Activated naive CD4-positive, alpha-beta T cell treated with anti-CD3 and anti-CD28 coated beads, Interleukin-2, amount 50 U/mL, for 16 hours (primary cell): Measurements from ENCODE around the gene PLXND1.
A peak's percentile ranks its signal among the peaks of the same experiment; 100 is the strongest.

Experiments
- DNase-seq: peaks from one replicate; pipeline ENCODE4 v3.0.0-alpha.2; 2020

The PLXND1 gene

DNA sequence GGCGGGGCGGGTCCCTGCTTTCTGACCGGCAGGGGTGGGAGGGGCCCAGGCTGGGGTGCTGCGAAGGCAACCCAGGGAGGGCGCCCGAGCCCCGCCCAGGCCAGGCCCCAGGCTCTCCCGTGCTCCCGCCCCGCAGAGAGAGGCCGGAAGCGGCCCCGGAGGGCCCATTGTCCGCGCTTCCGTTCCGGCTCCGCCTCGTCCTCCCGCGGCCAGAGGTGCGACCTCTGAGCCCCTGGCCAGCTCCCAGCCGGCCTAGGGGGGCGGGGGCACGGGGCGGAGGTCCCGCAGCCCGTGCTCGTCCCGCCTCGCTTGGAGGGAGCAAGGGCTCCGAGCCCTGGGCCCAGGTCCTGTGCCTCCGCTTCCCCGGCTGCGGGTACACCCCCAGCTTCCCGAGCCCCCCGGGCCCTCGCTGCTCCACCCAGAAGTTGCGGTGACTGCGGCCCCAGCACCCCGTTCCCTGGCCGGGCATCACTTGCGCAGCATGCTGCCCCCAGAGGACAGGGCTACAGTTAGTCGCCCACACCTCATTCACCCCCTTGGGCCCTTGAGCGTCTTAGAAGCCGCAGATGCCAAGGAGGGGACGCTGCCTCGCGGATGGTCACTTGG lies 20.4 kb upstream of the PLXND1 start:
- DNase-seq, result peak; percentile 63

DNA sequence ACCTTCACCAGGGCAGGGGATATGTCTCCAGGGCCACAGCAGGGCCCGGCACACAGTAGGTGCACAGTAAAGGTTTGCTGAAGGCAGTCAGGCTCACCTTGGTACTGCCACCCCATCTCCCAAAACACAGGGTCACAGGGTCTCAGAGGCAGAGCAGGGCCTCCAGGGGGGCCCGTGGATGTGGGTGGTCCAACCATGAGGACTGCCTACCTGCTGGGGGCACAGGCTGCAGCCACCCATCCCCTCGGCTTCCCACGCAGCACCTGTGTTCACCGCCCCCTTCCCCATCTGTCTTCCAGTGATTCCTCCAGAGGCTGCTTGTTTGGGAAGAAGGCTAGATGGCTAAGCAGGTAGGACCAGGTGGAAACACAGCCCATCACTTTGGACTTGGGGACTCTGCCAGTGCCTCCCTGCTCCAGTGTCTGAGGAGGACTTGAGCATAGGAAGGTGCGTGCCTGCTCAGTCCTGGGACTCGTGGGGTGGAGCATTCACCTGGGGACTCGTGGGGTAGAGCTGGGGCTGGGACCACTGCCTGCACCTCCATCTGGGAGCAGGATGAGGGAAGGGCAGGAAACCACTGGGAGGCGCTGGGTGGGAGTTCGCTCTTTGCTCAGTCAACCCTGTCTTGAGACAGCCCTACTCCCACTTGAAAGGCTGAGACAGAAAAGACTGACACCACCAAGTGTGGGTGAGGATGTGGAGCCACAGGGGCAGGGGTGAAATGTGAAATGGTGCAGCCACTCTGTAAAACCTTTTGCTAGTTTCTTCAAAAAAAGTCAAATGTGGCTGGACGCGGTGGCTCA lies 18.8 kb upstream of the PLXND1 start:
- no peak for DNase-seq

DNA sequence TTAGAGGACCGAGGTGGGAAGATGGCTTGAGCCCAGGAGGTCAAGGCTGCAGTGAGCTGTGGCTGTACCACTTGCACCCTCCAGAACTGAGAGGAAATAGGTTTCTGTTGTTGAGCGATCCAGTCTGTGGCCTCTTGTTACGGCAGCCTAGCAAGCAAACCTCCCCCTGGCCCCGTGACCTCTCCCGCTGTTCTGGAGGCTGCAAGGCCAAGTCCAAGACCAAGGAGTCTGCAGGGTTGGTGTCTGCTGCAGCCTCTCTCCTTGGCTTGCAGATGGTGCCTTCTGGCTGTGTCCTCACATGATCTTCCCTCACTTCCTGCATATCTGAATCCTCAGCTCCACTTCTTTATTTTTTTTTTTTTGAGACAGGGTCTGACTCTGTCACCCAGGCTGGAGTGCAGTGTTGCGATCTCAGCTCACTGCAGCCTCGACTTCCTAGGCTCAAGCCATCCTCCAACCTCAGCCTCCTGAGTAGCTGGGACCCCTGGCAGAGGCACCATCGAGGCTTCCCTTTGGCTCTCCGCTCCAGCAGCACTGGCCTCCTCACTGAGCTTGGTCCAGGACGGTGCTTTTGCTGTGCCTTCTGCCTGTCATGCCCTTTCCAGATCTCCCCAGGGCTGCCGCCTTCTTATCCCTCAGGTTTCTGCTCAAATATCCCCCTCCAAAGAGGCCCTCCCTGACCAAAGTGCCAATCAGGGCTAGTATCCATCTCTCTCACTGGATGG lies 18.0 kb upstream of the PLXND1 start:
- DNase-seq, result no peak

DNA sequence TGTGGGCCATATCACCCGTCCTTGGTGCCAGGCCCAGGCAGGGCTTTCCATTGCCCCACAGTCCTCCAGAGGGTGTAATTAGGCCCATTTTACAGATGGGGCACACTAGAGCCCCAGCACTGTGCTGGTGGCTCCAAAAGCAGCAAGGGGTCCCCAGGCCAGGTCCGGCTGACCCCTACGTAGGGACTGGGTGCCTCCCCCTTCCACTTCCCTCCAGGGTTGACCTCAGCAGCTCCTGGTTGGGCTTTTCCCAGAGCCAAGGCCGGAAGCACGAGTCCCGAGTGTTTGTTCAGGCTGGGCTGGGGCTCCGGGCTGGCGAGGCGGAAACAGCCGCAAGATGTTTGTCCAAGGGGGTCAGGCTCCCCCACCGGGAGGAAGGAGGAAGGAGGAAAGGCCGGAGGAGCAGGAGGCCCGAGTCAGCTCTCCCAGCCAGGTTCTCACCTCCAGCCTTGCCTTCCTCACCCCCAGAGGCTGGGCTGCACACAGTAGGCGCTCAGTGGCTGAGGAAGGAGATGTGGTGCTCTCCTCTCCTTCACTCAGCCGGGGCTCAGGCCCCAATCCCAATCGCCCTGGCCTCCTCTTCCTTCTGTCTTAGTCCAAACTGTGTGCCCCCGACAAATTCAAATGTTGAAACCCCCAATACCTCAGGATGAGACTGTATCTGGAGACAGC lies 17.1 kb upstream of the PLXND1 start:
- no peak for DNase-seq

DNA sequence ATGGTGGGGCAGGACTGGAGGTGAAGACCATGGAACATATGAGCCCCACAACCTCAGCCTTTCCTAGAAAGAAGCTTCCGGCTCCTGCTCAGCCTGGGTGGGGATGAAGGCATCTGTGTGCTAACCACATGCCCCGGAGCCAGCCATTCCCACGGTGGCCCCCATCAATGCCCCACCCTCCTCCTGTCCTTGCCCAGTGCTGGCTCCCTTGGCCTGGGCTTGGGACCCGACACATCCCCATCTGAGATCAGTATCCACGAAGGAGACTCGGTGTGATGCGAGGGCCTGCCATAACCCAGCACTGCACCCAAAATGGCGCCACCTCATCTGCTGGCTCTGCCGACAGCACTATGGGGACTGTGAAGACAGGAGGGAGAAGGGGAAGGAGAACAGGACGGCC lies 16.5 kb upstream of the PLXND1 start:
- DNase-seq, result no peak

DNA sequence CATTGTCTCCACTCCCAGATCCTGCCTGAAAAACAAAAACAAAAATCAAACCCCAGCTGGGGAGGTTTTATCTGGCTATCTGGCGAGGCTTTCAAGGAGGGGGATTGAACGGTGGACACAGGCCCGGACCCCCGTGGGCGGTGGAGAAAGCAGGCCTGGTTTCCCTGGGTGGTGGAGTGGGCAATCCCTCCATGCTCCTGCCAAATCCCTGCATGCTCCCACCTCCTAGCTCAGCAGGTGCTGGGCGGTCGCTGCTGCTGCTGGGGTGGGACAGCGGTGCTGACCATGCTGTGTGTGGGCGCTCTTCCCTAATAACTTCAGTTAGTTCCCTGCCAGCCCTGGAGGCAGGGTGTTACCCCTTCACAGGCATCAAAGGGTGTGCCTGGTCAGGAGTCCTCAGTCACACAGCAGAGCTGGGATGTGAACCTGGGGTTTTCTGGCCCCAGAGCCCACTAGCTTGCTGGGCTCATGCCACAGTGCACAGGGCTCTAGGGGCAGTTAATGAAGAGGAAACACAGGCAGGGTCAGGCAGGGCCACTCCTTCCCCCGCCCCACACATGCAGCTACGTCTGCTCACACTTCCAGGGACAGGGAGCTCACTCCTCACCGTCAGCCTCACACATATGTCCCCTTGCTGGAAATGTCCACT lies 15.9 kb upstream of the PLXND1 start:
- DNase-seq, result no peak

DNA sequence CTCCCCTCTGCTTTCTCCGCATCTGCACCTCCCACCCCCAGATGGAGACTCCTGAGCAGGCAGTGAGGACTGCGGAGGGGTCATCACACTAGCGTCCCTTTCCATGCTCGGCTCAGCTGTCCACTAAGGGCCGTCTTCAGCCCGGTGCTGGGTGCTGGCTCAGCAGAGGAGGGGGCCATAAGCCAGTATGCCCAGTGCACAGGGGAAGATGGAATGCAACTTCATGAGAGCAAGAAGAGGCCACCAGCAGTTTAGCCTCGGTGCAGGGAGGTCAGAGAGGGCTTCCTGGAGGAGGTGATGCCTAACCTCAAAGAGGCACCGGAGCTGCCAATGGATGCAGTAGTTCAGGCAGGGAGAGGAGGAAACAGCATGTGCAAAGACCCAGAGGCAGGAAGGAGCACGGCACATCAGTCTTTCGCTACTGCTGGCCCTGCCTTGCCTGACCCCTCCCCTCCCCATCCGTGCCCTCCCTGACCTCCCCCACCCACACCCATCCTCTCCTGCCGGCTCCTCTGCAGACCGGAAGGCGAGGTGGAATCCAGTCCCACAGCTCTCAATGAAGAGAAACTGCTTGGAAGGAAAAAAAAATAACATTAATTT lies 15.2 kb upstream of the PLXND1 start:
- no peak for DNase-seq

DNA sequence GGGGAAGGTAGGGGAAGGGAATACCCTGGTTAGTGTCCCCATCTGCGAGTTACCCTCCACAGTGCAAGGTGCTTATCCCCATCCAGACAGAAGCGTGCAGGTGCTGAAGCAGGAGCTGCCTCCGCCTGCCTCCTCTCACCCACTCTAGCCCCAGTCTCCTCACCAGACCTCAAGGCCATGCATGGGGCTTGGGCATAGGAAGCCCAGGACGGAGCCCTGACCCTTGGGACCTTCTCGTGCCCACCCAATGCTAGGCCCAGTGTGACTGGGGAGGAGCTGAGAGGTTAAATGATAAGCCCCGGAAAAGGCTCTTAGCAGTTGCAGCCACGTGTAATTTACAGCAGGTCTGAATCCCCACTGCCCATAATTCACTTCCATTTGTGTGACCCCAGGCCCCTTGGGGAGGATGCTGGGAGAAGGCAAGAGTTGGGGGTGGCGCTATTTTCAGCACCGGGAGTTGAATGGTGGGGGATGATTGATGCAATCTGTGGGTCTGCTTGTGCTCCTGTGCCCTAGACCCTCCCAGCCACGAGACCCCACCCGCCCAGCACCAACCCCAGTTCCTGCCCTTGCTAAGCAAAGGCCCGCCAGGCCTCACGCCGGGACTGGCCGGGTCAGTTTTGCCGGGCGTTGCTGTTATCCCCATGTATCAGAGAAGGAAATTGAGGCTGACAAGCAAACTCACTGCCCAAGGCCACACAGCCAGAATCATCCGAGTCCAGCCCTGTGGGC lies 14.5 kb upstream of the PLXND1 start:
- no peak for DNase-seq

DNA sequence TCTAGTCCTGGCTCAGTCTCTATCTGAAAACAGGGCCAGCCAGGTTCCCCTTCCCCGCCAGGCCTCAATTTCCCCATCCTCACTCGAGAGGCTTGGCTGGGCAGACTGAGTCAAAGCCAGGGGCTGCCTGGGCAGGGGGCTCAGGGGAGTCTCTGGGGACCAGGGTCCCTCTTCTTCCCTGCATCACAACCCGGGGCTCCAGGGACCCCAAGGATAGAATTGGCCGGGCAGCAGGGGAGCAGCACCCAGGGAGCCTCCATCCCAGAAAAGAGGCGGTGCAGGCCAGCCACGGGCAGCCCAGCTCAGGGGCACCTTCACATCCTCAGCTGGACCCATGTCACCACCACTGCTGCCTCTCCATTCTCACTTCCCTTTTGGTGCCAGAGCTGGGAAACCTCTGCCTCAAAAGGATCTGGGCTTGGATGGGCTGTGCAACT lies 13.3 kb upstream of the PLXND1 start:
- DNase-seq, result no peak

DNA sequence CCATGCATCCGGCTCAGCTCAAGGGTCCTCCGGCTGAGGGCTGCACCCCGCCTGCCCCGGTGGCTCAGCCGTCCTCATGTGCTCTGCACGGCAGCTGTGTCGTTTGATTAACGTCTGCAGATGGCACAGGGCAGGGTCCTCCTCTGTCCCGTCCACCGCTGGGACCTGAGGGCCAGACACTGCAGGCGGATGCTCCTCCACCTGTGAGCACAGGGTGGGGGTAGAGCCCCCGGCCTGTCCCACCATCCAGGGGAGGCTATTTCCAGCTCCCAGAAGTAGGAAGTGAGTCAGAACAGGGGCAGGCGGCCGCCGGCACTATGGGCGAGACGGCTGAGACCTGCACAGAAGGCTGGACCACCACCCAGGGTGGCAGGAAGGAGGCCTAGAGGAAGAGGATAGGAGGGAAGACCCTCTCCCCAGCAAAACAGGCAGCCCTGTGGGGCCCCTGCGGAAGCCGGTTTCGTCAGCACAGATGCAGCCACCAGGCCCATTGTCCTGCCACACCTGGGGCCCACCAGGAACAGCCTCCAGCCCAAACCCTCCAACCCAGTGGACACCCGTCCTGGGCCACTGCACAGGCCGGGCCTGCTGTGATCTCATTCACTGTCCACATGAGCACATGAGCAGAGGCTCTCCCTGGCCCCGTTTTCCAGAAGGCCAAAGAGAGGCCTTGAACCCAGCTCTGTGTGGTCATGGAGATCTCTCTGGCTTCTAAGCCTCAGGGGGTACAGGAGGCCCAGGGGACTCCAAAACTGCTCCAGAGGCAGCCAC lies 12.6 kb upstream of the PLXND1 start:
- DNase-seq, result no peak

DNA sequence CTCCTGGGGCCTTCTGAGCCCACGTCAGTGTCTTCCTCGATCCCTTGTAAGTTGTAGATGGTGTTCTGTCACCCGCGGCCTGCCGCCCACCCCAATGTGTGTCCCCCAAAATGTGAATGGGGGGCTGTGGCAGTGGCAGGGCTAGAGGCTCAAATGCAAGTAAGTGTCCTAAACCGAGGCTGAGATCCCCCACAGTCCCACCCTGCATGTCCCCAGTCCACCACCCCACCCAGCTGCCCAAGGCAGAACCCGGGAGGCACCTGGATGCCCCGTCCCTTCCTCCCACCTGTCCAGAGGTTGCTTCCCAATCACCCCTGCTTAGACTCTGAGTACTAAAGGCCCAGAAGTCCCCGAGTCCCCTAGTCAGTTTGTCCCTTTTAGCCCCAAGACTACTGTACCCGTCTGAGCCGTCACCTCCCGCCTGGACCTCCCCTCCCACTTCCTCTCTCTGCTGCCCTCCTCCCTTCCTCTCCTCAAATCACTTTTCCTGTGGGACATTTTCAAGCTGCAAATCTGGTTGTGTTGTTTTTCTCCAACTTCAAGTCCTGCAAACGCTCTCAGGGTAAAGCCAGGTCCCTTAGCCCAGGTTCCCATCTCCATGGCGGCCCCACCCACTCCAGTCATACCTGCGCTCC lies 11.8 kb upstream of the PLXND1 start:
- DNase-seq, result no peak

DNA sequence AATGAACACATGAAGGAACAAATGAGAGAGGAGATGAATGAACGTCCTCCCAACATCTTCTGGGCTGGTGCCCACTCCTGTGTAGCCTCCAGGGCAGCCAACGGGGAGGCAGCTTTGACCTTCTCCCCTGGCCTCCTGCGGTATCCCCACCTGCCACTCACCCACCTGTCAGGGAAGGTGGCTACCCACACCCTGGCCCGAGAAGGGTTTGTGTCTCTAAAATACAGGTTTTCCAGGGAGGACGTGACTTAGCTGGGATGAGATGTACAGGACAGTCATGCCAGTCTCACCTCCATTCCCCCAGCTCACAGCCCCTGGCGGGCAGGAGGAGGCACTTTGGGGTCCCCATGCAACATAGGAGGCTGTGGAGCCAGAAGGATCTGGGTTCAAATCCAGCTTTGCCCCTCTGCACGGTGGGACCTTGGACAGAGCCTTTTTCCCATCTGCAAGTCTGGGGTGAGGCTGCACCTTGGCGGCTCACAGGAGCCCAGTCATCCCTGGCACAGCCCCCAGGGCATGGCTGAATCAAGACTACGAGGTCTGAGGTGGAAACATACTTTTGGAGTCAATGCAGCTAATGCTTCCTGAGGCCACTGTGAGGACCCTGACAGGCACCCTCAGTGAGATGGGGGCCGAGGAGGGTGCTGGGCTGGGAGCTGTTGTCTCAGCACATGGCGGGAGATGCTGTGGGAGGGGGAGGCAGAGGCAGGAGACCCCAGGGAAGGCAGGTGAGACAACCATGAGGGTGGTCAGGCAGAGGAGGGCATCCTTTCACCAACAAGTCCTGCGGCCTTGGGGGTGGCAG lies 11.1 kb upstream of the PLXND1 start:
- no peak for DNase-seq

DNA sequence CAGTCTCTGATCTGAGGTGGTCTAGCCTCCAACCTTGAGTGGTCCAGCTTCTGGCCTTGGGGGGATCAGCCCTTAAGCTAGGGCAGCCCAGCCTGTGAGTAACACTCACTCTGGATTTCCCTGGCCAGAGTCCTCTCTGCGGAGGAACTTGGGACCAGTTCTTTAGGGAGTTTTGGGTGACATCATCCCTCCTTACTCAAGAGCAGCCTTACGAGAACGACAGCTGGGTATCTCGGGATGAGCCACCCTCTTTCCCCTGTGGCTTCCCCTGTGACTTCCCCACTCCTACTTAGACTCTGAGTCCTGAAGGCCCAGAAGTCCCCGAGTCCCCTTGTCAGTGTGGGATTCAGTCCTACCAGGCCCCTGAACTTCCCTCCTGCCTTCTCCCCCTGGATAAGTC lies 10.2 kb upstream of the PLXND1 start:
- DNase-seq, result no peak

DNA sequence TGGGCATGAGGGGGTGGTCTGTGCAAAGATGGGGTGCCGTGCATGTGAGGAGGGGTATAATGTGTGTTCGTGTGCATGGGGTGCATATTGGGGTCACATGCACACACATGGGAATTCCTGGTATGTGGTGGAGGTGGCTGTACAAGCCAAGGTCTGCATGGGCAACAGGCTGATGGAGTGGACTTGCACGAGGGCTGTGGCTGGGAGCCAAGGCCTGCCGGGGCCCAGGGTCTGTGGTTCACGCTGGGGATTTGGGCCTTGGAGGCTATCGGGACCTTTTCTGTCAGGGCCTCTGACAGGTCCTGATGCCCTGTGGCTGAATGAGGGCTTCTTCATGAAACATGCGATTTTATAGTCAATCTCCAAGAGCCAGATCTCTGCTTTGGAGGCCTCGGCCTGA lies 9.8 kb upstream of the PLXND1 start:
- DNase-seq, result no peak

DNA sequence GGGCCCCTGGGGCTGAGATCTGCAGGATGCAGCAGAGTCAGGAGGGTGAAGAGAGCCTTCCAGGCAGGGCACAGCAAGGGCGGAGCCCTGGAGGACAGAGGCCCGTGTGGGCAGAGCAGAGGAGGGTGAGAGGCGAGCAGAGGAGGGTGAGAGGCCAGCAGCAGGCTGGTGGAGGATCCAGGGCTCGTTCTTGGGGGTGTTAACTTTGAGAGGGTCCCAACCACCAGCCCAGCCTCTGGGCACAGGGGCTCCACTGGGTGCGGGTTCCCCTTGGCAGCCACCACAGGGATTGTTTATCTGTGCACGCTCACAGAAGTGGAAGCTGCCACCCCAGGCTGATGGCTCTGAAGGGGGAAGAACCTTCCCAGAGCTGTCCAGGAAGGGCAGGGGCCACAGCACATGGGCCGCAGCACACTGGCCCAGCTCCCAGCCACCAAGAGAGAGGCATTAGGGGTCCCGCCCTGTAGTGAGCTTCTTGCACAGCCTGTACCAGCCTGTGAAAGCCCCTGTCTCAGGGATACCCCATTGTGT lies 9.3 kb upstream of the PLXND1 start:
- DNase-seq, result no peak

DNA sequence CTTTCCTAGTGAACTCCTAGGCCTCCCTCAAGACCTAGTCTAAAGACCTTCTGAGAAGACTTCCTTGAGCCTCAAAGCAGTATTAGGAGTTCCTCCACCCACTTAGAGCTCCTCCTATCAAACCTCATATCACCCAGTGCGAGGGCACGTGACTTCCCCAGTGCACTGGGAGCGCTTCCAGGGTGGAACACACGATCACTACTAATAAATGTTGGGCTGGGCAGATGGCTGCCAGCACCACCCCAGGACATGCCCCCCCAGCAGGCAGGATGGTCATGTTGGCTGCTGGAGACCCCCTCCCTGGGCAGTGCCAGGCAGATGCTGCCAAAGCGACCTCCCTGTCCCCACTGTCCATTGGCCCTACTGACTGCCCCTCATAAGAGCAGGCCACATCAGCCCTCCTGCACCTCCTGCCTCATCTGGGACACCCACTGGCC lies 8.5 kb upstream of the PLXND1 start:
- no peak for DNase-seq

DNA sequence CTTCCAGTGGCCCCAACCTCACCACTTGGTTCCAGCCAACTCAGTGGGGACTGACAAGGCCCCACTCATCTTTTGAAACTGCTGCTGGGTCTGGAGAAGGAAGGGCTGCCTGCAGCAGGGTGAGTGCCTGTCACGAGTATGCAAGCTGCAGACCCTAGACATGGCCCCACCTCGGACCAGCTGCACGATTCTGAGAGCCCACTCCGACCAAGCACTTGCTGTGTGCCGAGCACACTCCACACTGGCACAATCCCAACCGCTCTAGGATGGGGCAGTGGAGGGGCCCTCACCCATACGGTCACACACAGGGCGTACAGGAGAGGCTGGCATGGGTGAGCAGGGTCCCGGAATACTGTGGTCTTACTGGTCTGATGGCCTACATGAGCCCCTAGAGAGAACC lies 8.0 kb upstream of the PLXND1 start:
- DNase-seq, result no peak

DNA sequence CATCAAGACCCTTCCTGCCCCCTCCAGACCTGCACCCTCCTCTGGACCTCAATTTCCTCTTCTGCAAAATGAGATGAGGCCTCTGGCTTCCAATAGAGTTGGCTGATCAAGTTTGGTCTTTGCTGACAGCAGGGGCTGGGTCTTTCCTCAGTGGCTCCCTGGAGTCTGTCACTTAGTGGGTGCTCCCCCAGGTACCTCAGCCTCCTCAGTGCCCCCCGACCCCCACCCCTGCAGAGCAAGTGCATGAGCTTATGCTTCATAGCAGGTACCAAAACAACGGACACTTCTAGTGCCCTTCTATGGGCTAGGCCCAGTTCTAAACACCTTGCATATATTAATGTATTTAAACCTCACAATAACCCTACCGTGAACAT lies 6.9 kb upstream of the PLXND1 start:
- DNase-seq, result no peak
